Effector CD8-positive, alpha-beta T cell (primary cell): ENCODE measurements around the gene RGR.

Source experiments
- DNase-seq: peaks from one replicate; lab custom pipeline; 2025; lab: John Stamatoyannopoulos, UW

RGR gene

DNA sequence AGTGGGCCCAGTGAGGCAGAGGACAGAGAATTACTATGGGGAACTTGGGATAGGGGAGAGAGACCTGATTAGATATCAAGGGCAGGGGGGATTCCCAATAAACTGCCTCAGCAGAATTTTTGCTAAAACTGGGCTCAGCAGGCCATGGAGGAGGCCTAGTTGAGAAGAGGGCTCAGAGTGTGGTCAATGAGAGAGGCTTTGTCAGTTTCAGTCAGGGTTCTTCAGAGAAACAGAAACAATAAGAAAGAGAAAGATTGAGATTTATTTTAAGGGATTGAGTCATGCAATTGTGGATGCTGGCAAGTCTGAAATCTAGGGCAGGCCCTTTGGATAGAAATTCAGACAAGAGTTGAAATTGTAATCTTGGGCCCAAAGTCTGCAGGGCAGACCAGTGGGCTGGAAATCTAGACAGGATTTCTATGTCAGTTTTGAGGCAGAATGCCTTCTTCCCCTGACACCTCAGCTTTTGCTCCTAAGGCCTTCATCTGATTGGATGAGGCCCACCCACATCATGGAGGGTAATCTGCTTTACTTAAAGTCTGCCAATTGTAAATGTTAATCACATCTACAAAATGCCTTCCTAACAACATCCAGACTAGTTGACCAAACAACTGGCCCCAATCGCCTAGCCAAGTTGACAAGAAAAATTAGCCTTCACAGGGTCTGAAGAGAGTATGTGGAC, 50.1 kb downstream of the RGR start:
- DNase-seq = no peak

DNA sequence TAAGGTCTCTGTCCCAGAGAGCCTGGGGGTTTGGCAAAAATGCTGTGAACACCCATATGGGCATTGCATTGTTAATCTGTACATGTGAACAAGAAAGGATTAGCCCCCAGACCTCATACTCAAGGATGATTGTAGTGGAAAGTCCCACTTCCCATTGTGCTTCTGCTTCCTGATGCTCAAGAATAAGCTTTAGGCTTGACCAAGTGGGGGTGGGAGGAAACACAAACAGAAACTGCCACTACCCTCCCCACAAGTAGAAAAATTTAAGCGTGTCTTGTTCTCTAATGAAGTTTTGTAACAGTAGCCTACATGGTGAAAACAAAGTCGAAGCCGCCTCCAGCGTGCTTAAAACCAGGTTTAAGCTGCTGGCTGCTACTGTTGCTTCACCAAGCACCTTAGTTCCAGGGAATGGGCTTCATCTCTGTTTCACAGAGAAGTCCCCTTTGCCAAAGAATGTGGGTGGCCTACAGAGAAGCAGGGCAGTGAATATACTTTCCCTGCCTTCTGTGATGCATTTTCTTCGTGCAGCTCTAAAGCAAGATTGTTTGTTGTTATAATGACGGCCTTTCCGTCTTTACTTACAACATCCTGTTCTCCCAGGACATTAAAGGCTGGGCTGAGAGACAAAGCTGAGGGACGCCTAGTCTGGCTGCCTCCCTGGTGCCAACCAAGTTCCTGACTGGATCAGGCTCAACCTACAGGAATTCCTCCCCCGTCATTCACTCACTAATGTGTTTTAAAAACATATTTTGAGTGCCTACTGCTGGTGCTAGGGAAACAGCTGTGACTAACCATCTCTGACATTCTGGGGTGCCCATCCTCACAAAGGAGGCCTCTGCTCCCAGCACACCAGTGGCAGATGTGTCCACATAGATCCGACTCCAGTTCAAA, 51.5 kb downstream of the RGR start:
- no peak for DNase-seq

DNA sequence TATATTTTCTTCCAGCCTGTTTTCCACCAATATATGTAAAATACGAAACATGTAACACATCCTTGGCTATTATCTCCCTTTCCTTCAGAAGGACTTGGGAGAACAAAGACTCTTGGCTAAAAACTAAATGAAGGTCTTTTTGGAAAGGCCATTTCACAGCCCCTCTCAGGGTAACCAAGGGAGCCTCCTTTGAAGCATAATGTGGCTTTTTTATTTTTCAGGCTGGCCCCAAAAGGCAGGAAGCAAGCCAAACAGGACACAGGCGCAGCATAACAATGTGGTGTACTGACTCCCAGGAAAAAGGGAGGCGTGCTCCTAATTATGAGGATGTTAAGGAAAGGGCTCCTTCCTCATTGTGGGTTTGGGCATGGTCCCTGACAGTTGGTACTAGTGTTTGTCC, 53.2 kb downstream of the RGR start:
- DNase-seq = no peak

DNA sequence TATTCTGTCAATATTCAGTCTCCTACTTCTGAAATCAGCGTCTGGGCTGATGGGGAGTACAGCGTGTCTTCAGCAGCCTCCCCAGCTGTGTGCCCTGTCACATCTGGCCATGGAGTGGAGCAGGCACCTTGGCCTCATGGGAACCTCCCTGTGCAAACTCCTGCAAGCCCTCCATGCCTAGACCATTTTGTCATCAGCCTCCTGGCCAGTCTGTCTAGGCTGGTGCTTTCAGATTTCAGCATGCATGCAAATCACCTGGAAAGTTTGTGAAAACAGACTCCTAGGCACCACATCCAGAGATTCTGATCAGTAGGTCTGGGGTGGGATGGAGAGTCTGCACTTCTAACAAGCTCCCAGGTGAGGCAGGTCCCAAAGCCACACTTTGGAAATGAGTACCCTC, 57.4 kb downstream of the RGR start:
- no peak for DNase-seq

DNA sequence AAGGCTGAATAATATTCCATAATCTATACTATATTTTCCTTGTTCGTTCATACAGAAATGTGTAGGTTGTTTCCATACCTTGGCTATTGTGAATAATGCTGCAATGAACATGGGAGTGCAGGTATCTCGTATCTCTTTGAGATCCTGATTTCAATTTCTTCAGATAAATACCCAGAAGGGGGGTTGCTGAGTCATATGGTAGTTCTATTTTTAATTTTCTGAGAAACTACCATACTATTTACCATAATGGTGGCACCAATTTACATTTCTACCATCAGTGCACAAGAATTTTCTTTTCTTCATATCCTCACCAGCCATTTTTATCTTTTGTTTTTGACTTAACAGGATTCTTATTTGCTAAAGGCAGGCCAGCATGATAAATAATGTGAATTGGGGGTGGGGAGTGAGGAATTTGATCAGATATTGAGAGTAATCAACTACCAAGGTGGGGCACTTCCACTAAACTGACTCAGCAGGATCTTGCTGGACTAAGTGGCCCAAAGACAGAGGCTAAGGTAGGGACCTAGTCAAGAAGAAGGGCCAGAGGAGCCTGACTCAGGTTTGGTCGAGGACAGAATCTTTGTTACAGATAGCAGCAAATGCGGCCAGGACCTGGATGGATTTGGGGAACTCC, 62.0 kb downstream of the RGR start:
- no peak for DNase-seq

DNA sequence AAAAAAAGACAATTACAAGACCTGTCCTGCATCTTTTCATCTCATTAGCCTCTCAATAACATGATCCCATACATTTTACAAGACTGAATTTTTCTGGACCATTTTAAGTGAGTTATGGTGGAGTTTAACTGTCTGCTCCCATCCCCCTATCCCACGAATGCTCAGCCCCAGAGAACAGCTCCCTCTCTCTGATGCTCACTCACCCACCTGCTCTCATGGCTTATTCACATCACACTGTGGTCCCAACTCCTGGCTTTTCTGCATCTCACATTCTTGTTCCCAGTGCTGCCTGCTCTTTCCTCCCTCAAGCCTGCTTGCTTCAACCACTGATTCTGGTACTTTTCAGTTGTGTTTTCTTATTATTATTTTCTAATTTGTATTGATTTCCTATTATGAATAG, 63.2 kb downstream of the RGR start:
- DNase-seq = no peak

DNA sequence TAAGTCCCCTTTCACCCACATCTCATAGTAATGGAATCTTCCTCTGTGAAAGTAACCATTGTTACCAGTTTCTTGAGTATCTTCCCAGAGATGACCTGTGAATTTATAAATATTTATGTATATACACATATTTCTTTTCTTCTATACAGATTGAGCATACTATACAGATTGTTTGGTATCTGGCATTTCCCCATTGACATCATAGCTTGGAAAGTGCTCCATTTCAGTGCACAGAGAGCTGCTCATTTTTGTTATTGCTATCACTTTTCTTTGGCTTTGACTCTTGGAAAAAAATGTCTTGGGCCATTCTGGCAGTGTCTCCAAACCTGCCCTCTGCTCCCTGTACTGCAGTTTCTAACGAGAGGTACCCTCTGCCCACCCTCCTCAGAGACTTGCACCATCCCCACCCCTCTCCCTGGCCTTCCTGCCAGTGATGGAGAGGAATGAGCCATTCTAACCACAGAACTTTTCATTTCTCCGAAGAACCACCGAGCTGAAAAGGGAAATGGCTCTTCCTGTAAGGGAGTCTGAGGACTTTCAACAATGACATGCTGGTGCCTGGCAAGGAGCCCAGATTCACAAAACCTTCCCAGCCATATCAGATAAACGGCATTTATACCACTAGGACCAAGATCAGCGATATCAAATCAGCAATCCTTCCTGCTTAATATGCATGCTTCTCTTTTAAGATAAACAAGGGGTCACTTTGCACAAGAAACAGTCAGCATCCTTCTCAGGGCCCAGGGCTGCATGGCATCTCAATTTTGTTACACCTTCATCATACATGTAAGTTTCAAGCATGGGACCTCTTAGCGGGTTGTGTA, 63.8 kb downstream of the RGR start:
- no peak for DNase-seq
